ENCODE data around the gene LOC128125822.

Gene LOC128125822

DNA sequence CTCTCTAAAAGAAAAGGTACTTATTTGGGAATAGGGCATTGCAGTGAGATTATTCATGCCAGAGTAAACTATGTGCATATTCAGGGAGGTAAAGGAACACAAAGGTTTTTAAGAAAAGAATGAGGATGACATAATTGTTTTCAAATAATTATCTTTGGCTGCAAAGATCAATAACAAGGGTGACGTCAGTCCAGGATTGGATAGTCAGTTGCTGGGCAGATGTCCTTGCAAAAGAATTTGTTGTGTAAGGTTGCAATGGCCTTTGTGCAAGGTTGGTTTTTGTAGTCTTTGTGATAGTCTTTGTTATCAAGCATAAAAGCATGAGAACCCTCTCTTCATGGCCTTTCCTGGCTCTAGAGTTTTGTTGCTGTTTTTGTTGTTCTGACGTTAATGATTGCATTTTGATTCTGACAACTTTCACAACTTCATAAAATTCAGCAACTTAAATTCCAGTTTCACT, 17.7 kb downstream of the LOC128125822 start:
- H3K4me3 Mint-ChIP-seq, result no peak overlapping the region
- H3K27ac Mint-ChIP-seq, result no peak overlapping the region
- H3K9me3 Mint-ChIP-seq, result no peaks in the 10 kb centered on the region
- H3K4me1 Mint-ChIP-seq, result no peaks in the 10 kb centered on the region
- no peaks in the 10 kb centered on the region for H3K36me3 Mint-ChIP-seq
- peaks cover 1% of the 10 kb centered on the region for H3K27me3 Mint-ChIP-seq

DNA sequence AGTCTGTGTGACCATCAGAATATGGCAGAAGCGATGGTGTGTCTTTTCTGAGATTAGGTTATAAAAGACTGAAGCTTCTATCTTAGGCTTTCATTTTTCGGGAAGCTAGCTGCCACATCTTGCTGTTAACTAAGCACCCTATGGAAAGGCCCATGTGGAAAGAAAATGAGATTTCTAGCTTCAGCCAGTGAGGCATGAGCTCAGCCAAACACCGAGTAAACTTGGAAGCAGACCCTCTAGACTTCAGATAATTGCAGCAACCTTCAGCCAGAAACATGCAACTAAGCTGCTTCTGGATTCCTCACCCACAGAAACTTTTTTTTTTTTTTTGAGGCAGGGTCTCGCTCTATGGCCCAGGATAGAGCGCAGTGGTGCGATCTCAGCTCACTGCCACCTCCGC, 20.6 kb downstream of the LOC128125822 start:
- Mint-ChIP-seq H3K4me3 (no peak overlapping the region), H3K4me1 (peaks cover 2% of the 10 kb centered on the region)

DNA sequence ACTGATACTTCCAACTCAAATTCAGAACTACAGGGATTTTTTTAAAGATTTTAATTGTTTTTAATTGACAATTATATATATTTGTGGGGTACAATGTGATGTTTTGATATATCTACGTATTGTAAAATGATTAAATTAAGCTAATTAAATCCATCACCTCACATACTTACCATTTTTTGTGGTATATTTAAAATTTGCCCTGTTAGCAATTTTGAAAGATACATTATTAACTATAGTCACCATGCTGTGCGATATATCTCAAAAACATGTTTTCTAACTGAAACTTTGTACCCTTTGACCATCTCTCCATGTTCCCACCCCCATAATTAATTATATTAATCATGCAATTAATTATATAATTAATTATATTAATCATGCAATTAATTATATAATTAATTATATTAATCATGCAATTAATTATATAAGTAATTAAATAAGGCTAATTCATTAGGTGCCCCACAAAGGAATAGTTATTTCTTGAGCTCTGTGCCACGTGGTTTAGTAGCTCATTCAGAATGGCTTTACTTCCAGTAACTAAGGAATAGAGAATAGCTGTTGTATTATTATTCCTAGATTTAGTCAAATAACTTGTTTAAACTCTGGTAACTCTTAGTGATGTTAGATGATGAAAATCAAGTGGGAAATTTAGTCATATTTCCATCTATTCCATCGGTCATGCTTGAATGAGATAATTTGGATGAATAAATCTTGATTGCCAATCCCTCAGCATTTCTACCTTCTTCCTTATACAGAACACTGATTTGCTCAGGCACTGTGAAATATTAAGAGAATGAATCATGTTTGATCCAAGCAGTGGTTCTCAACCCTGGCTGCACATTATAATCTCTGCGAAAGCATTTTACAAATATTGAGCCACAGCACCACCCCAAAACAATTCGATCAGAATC, 25.1 kb downstream of the LOC128125822 start:
- H3K27ac Mint-ChIP-seq, result no peak overlapping the region
- no peaks in the 10 kb centered on the region for H3K27me3 Mint-ChIP-seq
- H3K4me3 Mint-ChIP-seq, result peak overlapping the region; percentile 93
- H3K4me1 Mint-ChIP-seq, result peaks cover 20% of the 10 kb centered on the region
- no peaks in the 10 kb centered on the region for H3K36me3 Mint-ChIP-seq
- H3K9me3 Mint-ChIP-seq, result no peaks in the 10 kb centered on the region

More for the DNA sequence above, 20.6 kb downstream of the LOC128125822 start:
- Mint-ChIP-seq H3K9me3 (no peaks in the 10 kb centered on the region), H3K27me3 (peaks cover 1% of the 10 kb centered on the region), H3K36me3 (no peaks in the 10 kb centered on the region), H3K27ac (no peak overlapping the region)

DNA sequence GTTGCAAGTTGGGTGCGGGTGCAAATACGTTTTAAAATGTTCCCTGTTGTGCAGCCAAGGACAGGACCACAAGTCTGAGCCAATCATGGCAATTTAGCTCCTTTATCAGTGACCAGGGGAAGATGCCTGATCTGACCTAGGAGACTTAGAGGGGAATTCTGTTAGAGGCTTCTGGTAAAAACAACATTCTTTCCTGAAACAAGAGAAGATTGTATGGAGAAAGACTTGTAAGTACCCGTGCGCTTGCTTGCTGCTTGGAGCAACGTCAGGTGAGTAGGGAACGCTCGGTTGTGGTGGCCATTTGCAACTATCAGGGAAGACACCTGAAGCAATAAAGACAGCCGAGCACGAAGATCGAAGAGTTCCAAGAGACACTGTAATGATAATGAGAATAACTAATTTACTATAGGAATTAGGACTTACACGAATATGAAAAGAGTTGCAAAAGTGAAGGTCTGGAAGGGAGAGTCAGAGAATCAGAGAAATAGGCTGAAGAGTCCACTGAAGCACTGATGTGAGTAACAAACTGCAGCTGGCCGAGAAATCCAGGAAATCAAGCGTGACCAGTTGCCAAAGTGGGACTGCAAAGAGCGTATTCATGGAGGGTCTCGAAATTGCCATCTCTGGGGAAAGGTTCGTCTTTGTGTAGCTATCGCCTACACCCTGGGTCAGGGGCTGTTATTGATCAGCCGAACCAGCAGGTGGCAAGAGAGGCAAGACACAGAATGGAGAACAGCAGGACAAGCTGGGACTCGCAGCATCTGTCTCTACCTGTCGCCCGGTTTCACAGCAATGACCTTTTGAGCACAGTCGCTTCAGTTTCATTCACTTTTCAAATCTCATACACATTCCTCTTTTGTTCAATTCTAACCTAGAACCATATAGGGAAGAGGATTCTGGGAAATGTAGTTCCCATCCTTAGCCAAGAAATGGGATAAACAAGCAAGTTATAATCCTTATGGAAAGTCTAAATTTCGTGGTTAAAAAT, 26.1 kb downstream of the LOC128125822 start:
- Mint-ChIP-seq H3K4me1 (peaks cover 20% of the 10 kb centered on the region), H3K4me3 (peak overlapping the region; percentile 93), H3K9me3 (no peaks in the 10 kb centered on the region), H3K36me3 (no peaks in the 10 kb centered on the region), H3K27ac (no peak overlapping the region), H3K27me3 (no peaks in the 10 kb centered on the region)

DNA sequence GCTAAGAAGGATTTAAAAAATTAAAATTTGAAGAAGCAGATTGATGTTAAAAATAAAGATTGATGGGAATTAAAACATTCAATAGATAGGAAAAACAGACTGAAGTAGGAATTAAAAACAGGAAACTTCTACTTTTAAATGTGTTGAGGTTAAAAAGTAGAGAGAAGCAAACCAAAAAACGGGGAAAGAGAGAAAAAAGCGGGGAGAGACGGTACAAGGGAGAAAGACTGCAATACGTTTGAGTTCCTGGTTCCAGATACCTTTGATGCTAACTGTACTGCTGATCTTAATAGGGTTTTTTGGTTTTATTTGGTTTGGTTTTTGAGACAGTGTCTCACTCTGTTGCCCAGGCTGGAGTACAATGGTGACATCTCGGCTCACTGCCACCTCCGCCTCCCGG, 27.0 kb downstream of the LOC128125822 start:
- no peaks in the 10 kb centered on the region for H3K9me3 Mint-ChIP-seq
- no peaks in the 10 kb centered on the region for H3K27me3 Mint-ChIP-seq
- no peaks in the 10 kb centered on the region for H3K36me3 Mint-ChIP-seq
- peaks cover 20% of the 10 kb centered on the region for H3K4me1 Mint-ChIP-seq
- no peak overlapping the region for H3K27ac Mint-ChIP-seq
- peak overlapping the region; percentile 93 for H3K4me3 Mint-ChIP-seq

DNA sequence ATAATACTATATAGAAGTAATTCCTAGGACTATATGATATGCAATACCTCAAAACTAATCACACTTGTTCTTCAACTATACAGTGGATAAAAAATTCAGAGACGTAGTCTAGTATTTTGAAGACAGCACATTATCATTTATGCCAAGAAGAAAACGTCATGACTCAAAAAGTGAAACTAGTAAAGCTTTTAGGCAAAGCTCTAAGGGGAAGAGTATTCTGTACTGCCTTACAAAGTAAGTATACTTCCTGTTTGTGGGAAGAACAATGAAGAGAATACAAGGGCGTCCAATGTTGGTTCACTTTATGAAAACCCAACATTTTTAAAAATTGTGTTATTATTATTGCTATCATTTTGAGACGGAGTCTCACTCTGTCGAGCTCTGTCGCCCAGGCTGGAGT, 27.9 kb downstream of the LOC128125822 start:
- Mint-ChIP-seq H3K36me3 (no peaks in the 10 kb centered on the region), H3K27ac (no peak overlapping the region), H3K4me1 (peaks cover 20% of the 10 kb centered on the region), H3K9me3 (no peaks in the 10 kb centered on the region), H3K4me3 (no peak overlapping the region), H3K27me3 (no peaks in the 10 kb centered on the region)

DNA sequence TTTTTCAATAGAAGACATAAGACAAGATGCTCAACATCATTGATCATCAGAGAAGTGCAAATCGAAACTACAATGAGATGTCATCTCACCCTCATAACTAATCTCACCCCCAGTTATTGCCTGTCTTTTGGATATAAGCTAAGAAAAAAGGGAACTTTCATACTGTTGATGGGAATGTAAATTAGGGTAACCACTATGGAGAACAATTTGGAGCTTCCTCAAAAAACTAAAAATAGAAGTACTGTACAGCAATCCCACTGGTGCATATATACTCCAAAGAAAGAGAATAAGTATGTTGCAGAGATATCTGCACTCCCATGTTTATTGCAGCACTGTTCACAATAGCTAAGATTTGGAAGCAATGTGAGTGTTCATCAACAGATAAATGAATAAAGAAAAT, 37.0 kb downstream of the LOC128125822 start:
- Mint-ChIP-seq H3K27ac (no peak overlapping the region), H3K4me3 (no peak overlapping the region), H3K4me1 (no peaks in the 10 kb centered on the region), H3K27me3 (no peaks in the 10 kb centered on the region), H3K9me3 (peaks cover 4% of the 10 kb centered on the region), H3K36me3 (peaks cover 1% of the 10 kb centered on the region)

DNA sequence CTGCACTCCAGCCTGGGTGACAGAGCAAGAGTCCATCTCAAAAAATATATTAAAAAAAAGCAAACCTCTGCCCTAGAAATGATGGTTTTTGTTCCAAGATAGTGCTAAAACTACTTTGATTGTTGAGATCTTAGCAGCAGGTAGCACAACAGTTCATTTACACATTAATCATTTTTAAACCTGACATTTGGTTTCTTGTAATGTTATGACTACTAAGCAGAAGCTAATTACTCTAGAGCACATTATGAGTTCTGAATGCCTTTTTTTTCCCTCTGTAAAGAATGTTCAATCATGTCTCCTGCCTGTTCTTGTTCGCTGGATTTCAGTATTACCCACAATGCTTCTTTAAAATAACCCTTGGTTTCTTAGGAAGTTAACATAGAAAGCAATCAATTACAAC, 38.7 kb downstream of the LOC128125822 start:
- Mint-ChIP-seq H3K4me1 (no peaks in the 10 kb centered on the region), H3K4me3 (no peak overlapping the region), H3K9me3 (peaks cover 4% of the 10 kb centered on the region), H3K36me3 (peaks cover 1% of the 10 kb centered on the region), H3K27ac (no peak overlapping the region), H3K27me3 (no peaks in the 10 kb centered on the region)

DNA sequence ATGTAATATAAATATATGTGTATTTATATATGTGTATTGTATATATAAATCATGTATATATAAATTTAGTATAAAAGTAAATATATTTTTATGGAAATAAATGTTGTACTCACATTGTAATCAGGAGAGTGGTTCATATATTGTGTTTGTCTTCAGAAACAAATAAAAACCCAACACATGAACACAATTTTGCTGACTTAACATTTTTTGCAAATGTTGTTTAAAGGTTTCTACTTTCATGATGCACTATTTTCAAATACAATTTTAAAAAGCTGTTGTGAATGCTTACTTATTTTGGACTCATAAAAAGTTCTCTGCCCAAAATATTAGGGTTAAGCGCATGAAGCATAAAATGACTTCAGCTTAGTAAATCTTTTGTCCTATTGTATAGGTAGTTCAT, 39.3 kb downstream of the LOC128125822 start:
- Mint-ChIP-seq H3K36me3 (peaks cover 1% of the 10 kb centered on the region), H3K9me3 (peaks cover 4% of the 10 kb centered on the region), H3K27ac (no peak overlapping the region), H3K4me3 (no peak overlapping the region), H3K27me3 (peaks cover 3% of the 10 kb centered on the region), H3K4me1 (no peaks in the 10 kb centered on the region)

DNA sequence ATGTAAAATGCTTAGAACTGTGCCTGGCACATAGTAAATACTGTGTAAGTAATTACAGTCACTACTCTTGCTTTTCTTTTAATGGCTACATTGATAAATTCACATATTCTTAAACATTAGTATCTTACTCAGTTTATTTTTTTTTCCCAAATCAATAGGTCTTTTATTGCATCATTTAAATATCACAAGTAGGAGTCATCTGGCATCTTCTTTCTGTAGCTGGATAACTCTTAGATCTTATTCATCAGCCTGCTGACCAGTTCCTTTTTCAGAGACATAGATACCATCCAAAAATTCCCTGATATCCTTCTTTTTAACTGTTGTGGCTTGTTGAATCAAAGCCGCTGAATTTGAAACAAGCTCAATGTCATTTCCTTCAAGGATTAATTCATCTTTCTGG, 43.3 kb downstream of the LOC128125822 start:
- no peak overlapping the region for H3K27ac Mint-ChIP-seq
- H3K4me1 Mint-ChIP-seq, result no peaks in the 10 kb centered on the region
- peaks cover 8% of the 10 kb centered on the region for H3K27me3 Mint-ChIP-seq
- no peak overlapping the region for H3K4me3 Mint-ChIP-seq
- H3K9me3 Mint-ChIP-seq, result no peaks in the 10 kb centered on the region
- peaks cover 2% of the 10 kb centered on the region for H3K36me3 Mint-ChIP-seq
